Neutrophil (primary cell): ENCODE data around the gene NPAS1.

Source experiments
- H3K27ac ChIP-seq: fragments of 200-600 bp; sonication (generic); 2 replicates; pipeline ENCODE4 v1.5.1; 2016; ENCODE audit warnings: mild to moderate bottlenecking, moderate library complexity
- H3K27me3 ChIP-seq: fragments of 200-600 bp; sonication (generic); 2 replicates; pipeline ENCODE4 v1.6.0; 2016; ENCODE audit warnings: mild to moderate bottlenecking
- H3K36me3 ChIP-seq: fragments of 200-600 bp; sonication (generic); 2 replicates; pipeline ENCODE4 v1.5.1; 2017
- H3K4me1 ChIP-seq, 2 experiments: fragments of 200-600 bp in 1 of 2; sonication (generic) in 1 of 2; 1 replicate in 1 of 2; 2 replicates in 1 of 2; pipeline versions ENCODE4 v1.5.1 to v1.6.1; 2013 to 2016; ENCODE audit warnings: low read depth in 1 of 2, low read length in 1 of 2, mild to moderate bottlenecking in 1 of 2, moderate library complexity in 1 of 2; ENCODE audit not compliant: control insufficient read depth in 1 of 2, insufficient read depth in 1 of 2
- H3K4me3 ChIP-seq, 2 experiments: fragments of 200-600 bp in 1 of 2; sonication (generic) in 1 of 2; 1 replicate in 1 of 2; 2 replicates in 1 of 2; pipeline ENCODE4 v1.5.1; 2013 to 2016; ENCODE audit warnings: low read depth in 1 of 2, low read length in 1 of 2, mild to moderate bottlenecking in 1 of 2, moderate library complexity in 1 of 2
- H3K9me3 ChIP-seq: fragments of 200-600 bp; sonication (generic); 2 replicates; pipeline ENCODE4 v1.5.1; 2016
- TF ChIP-seq, protein P1 (sequence below): fragments of 200-600 bp; sonication (generic); IDR thresholded peaks from 2 replicates; pipeline ENCODE4 v1.5.1; 2016; ENCODE audit warnings: antibody characterized with exemption

Gene NPAS1

GRCh38 chr19:47019431-47020041 lies at the start of gene NPAS1:
NPAS1 (plus strand) TSS chr19:47019837; CDS start chr19:47021048, 1,211 bp downstream.
- no peaks in the 10 kb centered on the region for H3K36me3 ChIP-seq
- no peaks in the 10 kb centered on the region for H3K9me3 ChIP-seq
- H3K4me3 ChIP-seq, result no peak within 1 kb of the TSS
- TF ChIP-seq, protein P1, sequence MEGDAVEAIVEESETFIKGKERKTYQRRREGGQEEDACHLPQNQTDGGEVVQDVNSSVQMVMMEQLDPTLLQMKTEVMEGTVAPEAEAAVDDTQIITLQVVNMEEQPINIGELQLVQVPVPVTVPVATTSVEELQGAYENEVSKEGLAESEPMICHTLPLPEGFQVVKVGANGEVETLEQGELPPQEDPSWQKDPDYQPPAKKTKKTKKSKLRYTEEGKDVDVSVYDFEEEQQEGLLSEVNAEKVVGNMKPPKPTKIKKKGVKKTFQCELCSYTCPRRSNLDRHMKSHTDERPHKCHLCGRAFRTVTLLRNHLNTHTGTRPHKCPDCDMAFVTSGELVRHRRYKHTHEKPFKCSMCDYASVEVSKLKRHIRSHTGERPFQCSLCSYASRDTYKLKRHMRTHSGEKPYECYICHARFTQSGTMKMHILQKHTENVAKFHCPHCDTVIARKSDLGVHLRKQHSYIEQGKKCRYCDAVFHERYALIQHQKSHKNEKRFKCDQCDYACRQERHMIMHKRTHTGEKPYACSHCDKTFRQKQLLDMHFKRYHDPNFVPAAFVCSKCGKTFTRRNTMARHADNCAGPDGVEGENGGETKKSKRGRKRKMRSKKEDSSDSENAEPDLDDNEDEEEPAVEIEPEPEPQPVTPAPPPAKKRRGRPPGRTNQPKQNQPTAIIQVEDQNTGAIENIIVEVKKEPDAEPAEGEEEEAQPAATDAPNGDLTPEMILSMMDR, result no peak
- H3K27me3 ChIP-seq, result peaks cover 95% of the 10 kb centered on the region
- no peaks in the 10 kb centered on the region for H3K4me1 ChIP-seq
- no peak within 1 kb of the TSS for H3K27ac ChIP-seq

DNA sequence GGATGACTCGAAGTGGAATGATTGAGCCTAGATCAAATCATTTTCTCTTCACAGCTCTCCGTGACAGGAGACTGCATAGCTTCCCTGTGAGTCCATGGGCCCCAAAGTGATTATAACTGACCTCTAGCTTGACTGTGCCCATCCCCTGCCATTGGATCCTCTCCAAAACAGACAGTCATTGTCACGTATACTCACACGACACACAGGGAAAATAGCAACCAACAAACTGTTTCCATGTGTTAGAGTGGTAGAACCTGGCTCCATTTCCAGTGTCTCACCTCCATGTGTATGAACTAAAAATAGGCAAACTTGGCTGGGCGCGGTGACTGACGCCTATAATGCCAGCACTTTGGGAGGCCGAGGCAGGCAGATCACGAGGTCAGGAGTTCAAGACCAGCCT lies 48.8 kb upstream of the NPAS1 start:
- TF ChIP-seq, protein P1, result no peak
- Histone ChIP-seq H3K27me3 (no peaks in the 10 kb centered on the region), H3K4me1 (no peaks in the 10 kb centered on the region), H3K36me3 (peaks cover 12% of the 10 kb centered on the region), H3K4me3 (no peak overlapping the region), H3K9me3 (no peaks in the 10 kb centered on the region), H3K27ac (no peak overlapping the region)

DNA sequence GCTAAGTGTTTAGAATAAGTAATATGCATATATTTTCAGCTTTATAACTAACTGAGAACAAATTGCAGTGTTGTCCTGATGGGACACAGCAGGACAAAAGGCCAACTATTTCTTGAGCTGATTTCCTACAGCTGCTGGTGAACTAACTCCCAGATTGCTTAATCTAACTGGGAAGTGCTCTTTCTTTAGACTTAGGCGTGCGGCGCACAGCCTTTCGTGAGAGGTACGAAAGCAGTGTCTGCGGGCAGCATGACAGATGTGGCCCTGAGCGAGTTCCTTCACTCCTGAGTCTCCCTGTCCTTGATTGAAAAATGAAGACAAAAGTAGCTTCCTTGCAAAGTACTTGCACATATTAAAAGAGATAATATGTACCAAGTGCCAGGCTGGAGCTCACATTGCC lies 47.3 kb upstream of the NPAS1 start:
- no peak overlapping the region for H3K27ac ChIP-seq
- H3K27me3 ChIP-seq, result no peaks in the 10 kb centered on the region
- TF ChIP-seq, protein P1, result no peak
- H3K4me3 ChIP-seq, result no peak overlapping the region
- no peaks in the 10 kb centered on the region for H3K4me1 ChIP-seq
- H3K36me3 ChIP-seq, result peaks cover 12% of the 10 kb centered on the region
- H3K9me3 ChIP-seq, result no peaks in the 10 kb centered on the region

DNA sequence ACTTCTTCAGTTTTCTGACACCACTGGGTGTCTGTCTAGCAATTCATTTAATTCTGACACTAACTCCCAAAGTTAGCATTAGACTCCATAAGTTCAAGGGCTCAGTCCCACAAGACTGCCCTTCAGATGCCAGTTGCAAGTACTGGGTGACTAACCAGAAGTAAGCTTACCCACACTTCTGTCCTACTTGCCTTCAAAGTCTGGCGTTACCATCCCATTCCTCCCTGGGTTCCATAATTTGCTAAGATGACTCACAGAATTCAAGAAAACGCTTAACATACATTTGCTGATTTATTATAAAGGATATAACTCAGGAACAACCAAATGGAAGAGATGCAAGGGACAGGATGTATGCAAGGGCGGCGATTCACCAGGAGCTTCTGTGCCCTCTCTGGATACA lies 45.5 kb upstream of the NPAS1 start:
- no peak overlapping the region for H3K4me3 ChIP-seq
- no peak overlapping the region for H3K27ac ChIP-seq
- H3K9me3 ChIP-seq, result no peaks in the 10 kb centered on the region
- no peaks in the 10 kb centered on the region for H3K27me3 ChIP-seq
- TF ChIP-seq, protein P1, result no peak
- H3K36me3 ChIP-seq, result peaks cover 12% of the 10 kb centered on the region
- H3K4me1 ChIP-seq, result no peaks in the 10 kb centered on the region

DNA sequence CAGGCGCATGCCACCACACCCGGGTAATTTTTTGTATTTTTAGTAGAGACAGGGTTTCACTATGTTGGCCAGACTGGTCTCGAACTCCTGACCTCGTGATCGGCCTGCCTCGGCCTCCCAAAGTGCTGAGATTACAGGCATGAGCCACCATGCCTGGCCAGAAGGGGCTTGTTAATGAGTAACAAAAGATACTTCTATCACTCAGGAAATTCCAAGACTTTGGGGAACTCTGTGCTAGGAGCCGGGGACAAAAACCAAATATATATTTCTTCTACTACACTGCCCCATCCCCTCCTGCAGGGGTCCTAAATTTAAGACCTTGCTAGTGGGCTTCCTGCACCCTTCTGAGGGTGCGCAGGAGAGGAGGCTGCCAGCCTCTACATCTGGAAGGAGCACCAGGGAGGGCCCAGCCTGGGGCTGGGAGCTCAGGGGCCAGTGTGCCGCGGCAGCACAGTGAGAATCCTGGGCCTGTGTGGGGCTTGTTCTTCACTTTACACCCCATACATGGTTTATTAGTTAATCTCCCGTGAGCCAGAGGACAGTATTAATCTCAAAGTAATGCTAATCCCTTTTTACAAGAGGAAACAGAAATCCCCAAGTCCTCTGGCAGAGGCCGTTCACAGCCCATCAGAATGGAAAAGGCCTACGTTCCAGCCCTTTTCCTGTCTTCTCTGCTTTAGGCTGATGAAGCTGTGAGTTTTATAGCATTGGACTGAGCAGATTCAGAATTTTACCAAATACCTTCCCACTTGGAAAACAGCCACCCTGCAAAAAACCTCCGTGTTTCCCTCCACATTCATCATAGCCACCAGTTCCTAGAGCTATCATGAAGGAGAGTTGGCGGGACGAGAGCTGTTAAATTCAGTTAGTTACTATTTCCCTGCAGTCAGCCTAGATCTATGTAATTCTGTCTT lies 44.4 kb upstream of the NPAS1 start:
- TF ChIP-seq, protein P1, result no peak
- Histone ChIP-seq H3K4me3 (no peak overlapping the region), H3K27me3 (no peaks in the 10 kb centered on the region), H3K4me1 (no peaks in the 10 kb centered on the region), H3K9me3 (no peaks in the 10 kb centered on the region), H3K27ac (no peak overlapping the region), H3K36me3 (peaks cover 2% of the 10 kb centered on the region)
